Neural cell (in vitro differentiated cells): ENCODE results near the gene ABHD17C. TPM values are rescaled to one million over a fixed set of nuclear protein-coding genes. Genes with fewer than 3 reads are reported as not detected.

Source experiments
- H2AFZ ChIP-seq: fragments of 200-600, 300-800 bp; sonication (generic), shearing (Covaris generic); 2 replicates; pipeline ENCODE4 v1.6.0; 2014; ENCODE audit warnings: low read depth, mild to moderate bottlenecking, antibody characterized with exemption, low read length, moderate library complexity
- H3F3A ChIP-seq: fragments of 200-600 bp; shearing (Covaris generic); 2 replicates; pipeline ENCODE4 v1.6.1; 2016; ENCODE audit warnings: mild to moderate bottlenecking, moderate library complexity, mixed read lengths, antibody characterized with exemption, low read length; ENCODE audit not compliant: insufficient read depth, poor library complexity, severe bottlenecking
- H3K27ac ChIP-seq: fragments of 200-600, 300-800 bp; sonication (generic), shearing (Covaris generic); 2 replicates; pipeline ENCODE4 v1.5.1; 2014; ENCODE audit warnings: mild to moderate bottlenecking, low read length, moderate library complexity
- H3K27me3 ChIP-seq: fragments of 300-800, 200-600 bp; sonication (generic), shearing (Covaris generic); 2 replicates; pipeline ENCODE4 v1.6.0; 2014; ENCODE audit warnings: mild to moderate bottlenecking, low read depth, low read length, moderate library complexity; ENCODE audit not compliant: insufficient read depth
- H3K36me3 ChIP-seq: fragments of 300-800, 200-600 bp; sonication (generic), shearing (Covaris generic); 2 replicates; pipeline ENCODE4 v1.5.1; 2014; ENCODE audit warnings: mild to moderate bottlenecking, antibody characterized with exemption, low read length, moderate library complexity; ENCODE audit not compliant: insufficient read depth
- H3K4me2 ChIP-seq: fragments of 300-800, 200-600 bp; sonication (generic), shearing (Covaris generic); 2 replicates; pipeline ENCODE4 v1.6.0; 2014; ENCODE audit warnings: mild to moderate bottlenecking, low read length
- H3K4me3 ChIP-seq: fragments of 300-800, 200-600 bp; sonication (generic), shearing (Covaris generic); 2 replicates; pipeline ENCODE4 v1.5.1; 2014; ENCODE audit warnings: mild to moderate bottlenecking, low read length, moderate library complexity
- H3K79me2 ChIP-seq: fragments of 200-600 bp; shearing (Covaris generic); replicated peaks from 2 replicates; pipeline ENCODE4 v1.6.0; 2014; ENCODE audit warnings: mild to moderate bottlenecking, low read length, moderate library complexity; ENCODE audit not compliant: insufficient read depth
- H3K9ac ChIP-seq: fragments of 300-800, 200-600 bp; sonication (generic), shearing (Covaris generic); 2 replicates; pipeline ENCODE4 v1.6.1; 2016; ENCODE audit warnings: mild to moderate bottlenecking, low read length, mixed read lengths
- H3K9me2 ChIP-seq: fragments of 200-600 bp; shearing (Covaris generic); 2 replicates; pipeline ENCODE4 v1.6.1; 2016; ENCODE audit warnings: mild to moderate bottlenecking, low read length, mixed read lengths; ENCODE audit not compliant: insufficient read depth
- H3K9me3 ChIP-seq: fragments of 200-600, 300-800 bp; sonication (generic), shearing (Covaris generic); 2 replicates; pipeline ENCODE4 v1.6.1; 2016; ENCODE audit warnings: mild to moderate bottlenecking, mixed run types, low read length, moderate library complexity, mixed read lengths
- H4K20me1 ChIP-seq: fragments of 200-600 bp; shearing (Covaris generic); 2 replicates; pipeline ENCODE4 v1.6.1; 2016; ENCODE audit warnings: mild to moderate bottlenecking, mixed run types; ENCODE audit not compliant: insufficient read depth
- EP300 ChIP-seq: fragments of 450-650 bp; conservative IDR thresholded peaks from 2 replicates; pipeline ENCODE4 v1.6.1; 2014; ENCODE audit warnings: antibody characterized with exemption, mild to moderate bottlenecking, moderate library complexity; ENCODE audit not compliant: poor library complexity, severe bottlenecking
- EZH2 ChIP-seq: fragments of 200-600, 300-800 bp; shearing (Covaris generic), sonication (generic); IDR thresholded peaks from 2 replicates; pipeline ENCODE4 v1.6.1; 2014; ENCODE audit warnings: antibody characterized with exemption, low read length, borderline replicate concordance, mild to moderate bottlenecking; ENCODE audit not compliant: insufficient read depth, poor library complexity, severe bottlenecking
- MXI1 ChIP-seq: fragments of 450-650 bp; conservative IDR thresholded peaks from 2 replicates; pipeline ENCODE4 v1.6.1; 2014; ENCODE audit warnings: antibody characterized with exemption, mild to moderate bottlenecking; ENCODE audit not compliant: poor library complexity, severe bottlenecking
- POLR2AphosphoS5 ChIP-seq: IDR thresholded peaks from 2 replicates; pipeline ENCODE4 v1.6.1; 2012
- RAD21 ChIP-seq: fragments of 450-650 bp; conservative IDR thresholded peaks from 2 replicates; pipeline ENCODE4 v1.6.1; 2014; ENCODE audit warnings: antibody characterized with exemption, mild to moderate bottlenecking, moderate library complexity
- SMC3 ChIP-seq: fragments of 450-650 bp; conservative IDR thresholded peaks from 2 replicates; pipeline ENCODE4 v1.6.1; 2014; ENCODE audit warnings: antibody characterized with exemption, mild to moderate bottlenecking, moderate library complexity; ENCODE audit not compliant: poor library complexity
- TAF1 ChIP-seq: IDR thresholded peaks from 2 replicates; pipeline ENCODE4 v1.6.1; 2012; ENCODE audit warnings: low read depth
- polyA plus RNA-seq: library from polyadenylated mRNA; depleted of rRNA; stranded (reverse); fragments of >200 nt; gene quantifications from 2 replicates; pipeline ENCODE4 v1.2.3, GENCODE V29; 2014
- TF ChIP-seq, protein P1 (sequence below): fragments of 450-650 bp; IDR thresholded peaks from 2 replicates; pipeline ENCODE4 v1.5.1; 2014; ENCODE audit warnings: antibody characterized with exemption, mild to moderate bottlenecking, moderate library complexity; ENCODE audit not compliant: poor library complexity, severe bottlenecking
- TF ChIP-seq, protein P2 (sequence below): IDR thresholded peaks from 2 replicates; pipeline ENCODE4 v1.6.1; 2012; ENCODE audit warnings: borderline replicate concordance

Gene ABHD17C
- polyA plus RNA-seq, 1 donor from 2014 or later: 18.3 TPM

DNA sequence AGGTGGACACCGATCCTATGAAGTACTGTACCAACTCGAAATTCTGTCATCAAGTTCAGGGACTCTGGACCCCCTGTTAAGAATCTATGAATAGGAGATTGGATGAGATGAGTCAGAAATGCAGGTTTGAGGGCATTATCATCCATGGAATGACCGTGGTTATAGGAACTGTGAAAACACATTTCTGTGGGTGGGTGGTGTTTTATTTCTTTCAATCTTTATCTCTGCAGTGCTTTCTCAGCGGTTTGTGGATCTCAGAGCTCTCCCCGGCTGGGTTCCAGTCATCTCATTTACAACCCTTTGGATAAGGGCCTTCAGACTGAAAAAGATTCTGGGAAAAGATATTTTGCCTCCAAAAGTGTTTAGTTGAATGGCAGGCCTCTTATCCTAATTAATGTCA is 5.4 kb upstream of the ABHD17C start:
- no peak overlapping the region for H3K9ac ChIP-seq
- H3K9me3 ChIP-seq: no peaks in the 10 kb centered on the region
- no peaks in the 10 kb centered on the region for H3K36me3 ChIP-seq
- H3K4me2 ChIP-seq: no peak overlapping the region
- no peaks in the 10 kb centered on the region for H3F3A ChIP-seq
- no peaks in the 10 kb centered on the region for H3K79me2 ChIP-seq
- H3K4me3 ChIP-seq: no peak overlapping the region
- H3K9me2 ChIP-seq: no peaks in the 10 kb centered on the region
- H3K27ac ChIP-seq: no peak overlapping the region
- H4K20me1 ChIP-seq: no peaks in the 10 kb centered on the region
- no peak for TF ChIP-seq MXI1
- TF ChIP-seq POLR2AphosphoS5: no peak
- TF ChIP-seq, protein P1, sequence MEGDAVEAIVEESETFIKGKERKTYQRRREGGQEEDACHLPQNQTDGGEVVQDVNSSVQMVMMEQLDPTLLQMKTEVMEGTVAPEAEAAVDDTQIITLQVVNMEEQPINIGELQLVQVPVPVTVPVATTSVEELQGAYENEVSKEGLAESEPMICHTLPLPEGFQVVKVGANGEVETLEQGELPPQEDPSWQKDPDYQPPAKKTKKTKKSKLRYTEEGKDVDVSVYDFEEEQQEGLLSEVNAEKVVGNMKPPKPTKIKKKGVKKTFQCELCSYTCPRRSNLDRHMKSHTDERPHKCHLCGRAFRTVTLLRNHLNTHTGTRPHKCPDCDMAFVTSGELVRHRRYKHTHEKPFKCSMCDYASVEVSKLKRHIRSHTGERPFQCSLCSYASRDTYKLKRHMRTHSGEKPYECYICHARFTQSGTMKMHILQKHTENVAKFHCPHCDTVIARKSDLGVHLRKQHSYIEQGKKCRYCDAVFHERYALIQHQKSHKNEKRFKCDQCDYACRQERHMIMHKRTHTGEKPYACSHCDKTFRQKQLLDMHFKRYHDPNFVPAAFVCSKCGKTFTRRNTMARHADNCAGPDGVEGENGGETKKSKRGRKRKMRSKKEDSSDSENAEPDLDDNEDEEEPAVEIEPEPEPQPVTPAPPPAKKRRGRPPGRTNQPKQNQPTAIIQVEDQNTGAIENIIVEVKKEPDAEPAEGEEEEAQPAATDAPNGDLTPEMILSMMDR: no peak
- no peak for TF ChIP-seq EZH2
- no peak for TF ChIP-seq EP300
- TF ChIP-seq, protein P2, sequence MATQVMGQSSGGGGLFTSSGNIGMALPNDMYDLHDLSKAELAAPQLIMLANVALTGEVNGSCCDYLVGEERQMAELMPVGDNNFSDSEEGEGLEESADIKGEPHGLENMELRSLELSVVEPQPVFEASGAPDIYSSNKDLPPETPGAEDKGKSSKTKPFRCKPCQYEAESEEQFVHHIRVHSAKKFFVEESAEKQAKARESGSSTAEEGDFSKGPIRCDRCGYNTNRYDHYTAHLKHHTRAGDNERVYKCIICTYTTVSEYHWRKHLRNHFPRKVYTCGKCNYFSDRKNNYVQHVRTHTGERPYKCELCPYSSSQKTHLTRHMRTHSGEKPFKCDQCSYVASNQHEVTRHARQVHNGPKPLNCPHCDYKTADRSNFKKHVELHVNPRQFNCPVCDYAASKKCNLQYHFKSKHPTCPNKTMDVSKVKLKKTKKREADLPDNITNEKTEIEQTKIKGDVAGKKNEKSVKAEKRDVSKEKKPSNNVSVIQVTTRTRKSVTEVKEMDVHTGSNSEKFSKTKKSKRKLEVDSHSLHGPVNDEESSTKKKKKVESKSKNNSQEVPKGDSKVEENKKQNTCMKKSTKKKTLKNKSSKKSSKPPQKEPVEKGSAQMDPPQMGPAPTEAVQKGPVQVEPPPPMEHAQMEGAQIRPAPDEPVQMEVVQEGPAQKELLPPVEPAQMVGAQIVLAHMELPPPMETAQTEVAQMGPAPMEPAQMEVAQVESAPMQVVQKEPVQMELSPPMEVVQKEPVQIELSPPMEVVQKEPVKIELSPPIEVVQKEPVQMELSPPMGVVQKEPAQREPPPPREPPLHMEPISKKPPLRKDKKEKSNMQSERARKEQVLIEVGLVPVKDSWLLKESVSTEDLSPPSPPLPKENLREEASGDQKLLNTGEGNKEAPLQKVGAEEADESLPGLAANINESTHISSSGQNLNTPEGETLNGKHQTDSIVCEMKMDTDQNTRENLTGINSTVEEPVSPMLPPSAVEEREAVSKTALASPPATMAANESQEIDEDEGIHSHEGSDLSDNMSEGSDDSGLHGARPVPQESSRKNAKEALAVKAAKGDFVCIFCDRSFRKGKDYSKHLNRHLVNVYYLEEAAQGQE: no peak
- TF ChIP-seq TAF1: no peak
- no peak for TF ChIP-seq RAD21
- TF ChIP-seq SMC3: no peak
- no peak overlapping the region for H2AFZ ChIP-seq
- H3K27me3 ChIP-seq: no peaks in the 10 kb centered on the region

DNA sequence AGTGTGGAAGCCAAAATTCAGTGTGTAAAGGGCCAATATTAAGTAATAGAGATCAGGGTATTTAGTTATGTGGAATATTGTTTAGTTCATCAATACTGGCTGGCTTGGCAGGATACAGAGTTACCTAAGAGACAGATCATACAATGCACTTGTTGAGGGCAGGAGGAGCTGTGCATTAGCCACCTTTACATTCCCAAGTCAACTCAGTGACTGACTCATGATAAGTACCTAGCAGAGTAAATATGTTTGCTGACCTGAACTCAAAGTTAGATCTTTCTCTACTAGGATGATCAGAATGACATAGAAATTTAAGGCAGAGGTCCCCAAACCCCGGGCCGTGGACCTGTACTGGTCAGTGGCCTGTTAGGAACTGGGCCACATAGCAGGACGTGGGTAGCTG is 3.5 kb upstream of the ABHD17C start:
- Histone ChIP-seq H3K79me2 (peaks cover 1% of the 10 kb centered on the region), H3K27ac (no peak overlapping the region), H3K4me2 (no peak overlapping the region), H3K4me3 (no peak overlapping the region), H2AFZ (no peak overlapping the region), H3K36me3 (no peaks in the 10 kb centered on the region), H3F3A (no peaks in the 10 kb centered on the region), H3K9ac (no peak overlapping the region), H3K27me3 (no peaks in the 10 kb centered on the region), H3K9me3 (no peaks in the 10 kb centered on the region), H3K9me2 (no peaks in the 10 kb centered on the region), H4K20me1 (peaks cover 3% of the 10 kb centered on the region)
- no peak for TF ChIP-seq TAF1
- TF ChIP-seq SMC3: no peak
- TF ChIP-seq EZH2: no peak
- TF ChIP-seq MXI1: no peak
- no peak for TF ChIP-seq RAD21
- TF ChIP-seq, protein P2: no peak
- TF ChIP-seq, protein P1: no peak
- no peak for TF ChIP-seq POLR2AphosphoS5
- TF ChIP-seq EP300: no peak
